Pancreas (tissue), 10 donors: ENCODE measurements around the gene MGAT3. TPM values are rescaled to one million over a fixed set of nuclear protein-coding genes. Genes with fewer than 3 reads are reported as not detected.
A peak's percentile ranks its signal among the peaks of the same experiment; 100 is the strongest.

Source experiments
- ATAC-seq, 4 donors: fragments of 200-7000 bp; cut with Tn5 transposase; one replicate each; pipeline versions ENCODE4 v1.8.0 to v1.9.1; 2020; ENCODE audit warnings: mild to moderate bottlenecking in 4 of 4, moderate library complexity in 4 of 4
- DNase-seq, 6 donors: peaks; one replicate each; pipeline ENCODE4 v3.0.0-alpha.2; 2020
- FAIRE-seq: peaks from 2 replicates; lab custom pipeline; 2012; peaks lifted over from hg19 to GRCh38; lab: Jason Lieb, UNC
- H3K27ac ChIP-seq, 4 donors: fragments of 200-600 bp; sonication (generic); 1 replicate in 3 of 4; 2 replicates in 1 of 4; pipeline versions ENCODE4 v1.5.0 to v1.8.0; 2020
- H3K27me3 ChIP-seq, 4 donors: fragments of 200-600 bp; one replicate each; pipeline ENCODE4 v1.8.0; 2021
- H3K36me3 ChIP-seq, 3 donors: fragments of 200-600 bp; sonication (generic) in 1 of 3; one replicate each; pipeline versions ENCODE4 v1.5.0 to v1.8.0; 2020 to 2021
- H3K4me1 ChIP-seq, 3 donors: fragments of 200-600 bp; one replicate each; pipeline ENCODE4 v1.8.0; 2021
- H3K4me3 ChIP-seq, 4 donors: fragments of 200-600 bp; sonication (generic) in 2 of 4; one replicate each; pipeline versions ENCODE4 v1.5.0 to v1.8.0; 2020 to 2021
- H3K9me3 ChIP-seq, 4 donors: fragments of 200-600 bp; one replicate each; pipeline ENCODE4 v1.8.0; 2021
- WGBS, 2 donors: extraction: QIAGEN DNeasy Blood & Tissue Kit; methylation state at CpG; one replicate each; pipeline ENCODE4 v1.1.7; 2013; 5-methylcytosine and 5-hydroxymethylcytosine counted together
- intact Hi-C, 3 donors: fragments of 100-400 bp; cut with DNase I; formaldehyde crosslinking; loops; one replicate each; pipeline versions ENCODE4 v1.11.1 to v1.14.2; 2022
- polyA plus RNA-seq, 2 donors: library from polyadenylated mRNA; stranded (reverse); fragments of 200-250 nt; gene quantifications; one replicate each; pipeline ENCODE4 v1.2.3, GENCODE V29; 2013
- total RNA-seq, 6 donors: library from RNA; stranded (reverse); fragmentation: NEBNext Ultra II Directional in 4 of 6; extraction: Animal tissue kit (Norgen Biotek cat#: 25700) in 4 of 6; gene quantifications; one replicate each; pipeline versions ENCODE4 v1.2.1 to v1.2.4, GENCODE V29; 2021 to 2023
- TF ChIP-seq, protein P1 (sequence below), 4 donors: fragments of 200-600 bp; sonication (generic) in 3 of 4; IDR thresholded peaks; one replicate each; pipeline versions ENCODE4 v1.5.0 to v1.8.0; 2021; ENCODE audit warnings: antibody characterized with exemption in 4 of 4
- donor health status: healthy with polysubstance abuse.
- donor health status: DM: no; HTN: no; CAD: no; lungs with moderate emphysema.
- donor health status: DM: no; HTN: no; CAD: no.
- donor health status: control.
- donor health status: control.
- donor health status: Bipolar disorder and iron deficiency.
- donor health status: DM: yes; HTN: yes; CAD: no.
- donor health status: DM: no; HTN: no; CAD: no.
- donor health status: DM: no; HTN: no; CAD: no.
- donor health status: DM: yes; HTN: yes; CAD: no.

Gene MGAT3
- total and polyA plus RNA-seq, 8 donors: 1.5 to 4.2 (median 2.2) TPM

DNA sequence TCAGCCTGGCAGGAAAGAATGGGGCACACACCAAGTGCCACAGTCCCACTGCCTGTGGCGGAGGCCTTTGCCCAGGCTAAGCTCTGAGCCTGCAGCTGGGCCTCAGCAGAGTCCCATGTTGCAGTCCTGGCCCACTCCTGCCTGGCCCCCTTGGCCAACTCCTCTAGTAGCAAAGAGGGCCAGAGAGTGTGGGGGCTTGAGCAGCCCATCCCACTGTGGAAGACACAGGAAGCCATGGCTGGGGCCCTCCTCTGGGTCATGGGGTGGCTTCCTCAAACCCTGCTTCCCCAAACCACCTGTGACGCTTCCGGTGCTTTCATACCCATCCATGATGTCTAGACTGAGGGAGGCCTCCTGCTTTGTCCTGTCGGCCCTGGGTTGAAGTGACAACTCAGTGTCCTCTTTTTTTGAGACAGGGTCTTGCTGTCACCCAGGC is 69.9 kb downstream of the MGAT3 start:
- H3K4me1 ChIP-seq: peaks cover 20 to 50% (median 24%) of the 10 kb centered on the region in 3 donors
- FAIRE-seq (no peak), ATAC-seq (no peak), DNase-seq (peak in 2 of 6 donors; percentile 31 to 61)
- H3K4me3 ChIP-seq: no peak overlapping the region
- H3K36me3 ChIP-seq: peaks cover 0 to 27% (median 8%) of the 10 kb centered on the region in 3 donors
- no peaks in the 10 kb centered on the region for H3K9me3 ChIP-seq
- intact Hi-C loops: loop anchor here in 1 of 3 donors (5.0 to 10.0 kb wide), 3 partner anchors 34 to 352 kb away; partner anchors contain the start of gene RPL3
- WGBS, 2 donors: 73 to 75% methylated on average over 4 of the region's 4 CpGs
- peak overlapping the region in 1 of 4 donors; percentile 46 for H3K27ac ChIP-seq
- TF ChIP-seq, protein P1, sequence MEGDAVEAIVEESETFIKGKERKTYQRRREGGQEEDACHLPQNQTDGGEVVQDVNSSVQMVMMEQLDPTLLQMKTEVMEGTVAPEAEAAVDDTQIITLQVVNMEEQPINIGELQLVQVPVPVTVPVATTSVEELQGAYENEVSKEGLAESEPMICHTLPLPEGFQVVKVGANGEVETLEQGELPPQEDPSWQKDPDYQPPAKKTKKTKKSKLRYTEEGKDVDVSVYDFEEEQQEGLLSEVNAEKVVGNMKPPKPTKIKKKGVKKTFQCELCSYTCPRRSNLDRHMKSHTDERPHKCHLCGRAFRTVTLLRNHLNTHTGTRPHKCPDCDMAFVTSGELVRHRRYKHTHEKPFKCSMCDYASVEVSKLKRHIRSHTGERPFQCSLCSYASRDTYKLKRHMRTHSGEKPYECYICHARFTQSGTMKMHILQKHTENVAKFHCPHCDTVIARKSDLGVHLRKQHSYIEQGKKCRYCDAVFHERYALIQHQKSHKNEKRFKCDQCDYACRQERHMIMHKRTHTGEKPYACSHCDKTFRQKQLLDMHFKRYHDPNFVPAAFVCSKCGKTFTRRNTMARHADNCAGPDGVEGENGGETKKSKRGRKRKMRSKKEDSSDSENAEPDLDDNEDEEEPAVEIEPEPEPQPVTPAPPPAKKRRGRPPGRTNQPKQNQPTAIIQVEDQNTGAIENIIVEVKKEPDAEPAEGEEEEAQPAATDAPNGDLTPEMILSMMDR (IDR thresholded peaks at IDR 0.05): no peak
- no peaks in the 10 kb centered on the region for H3K27me3 ChIP-seq

- peak overlapping the region in 2 of 4 donors; percentile 41 to 46 for H3K27ac ChIP-seq
- 39 to 44% methylated on average over 6 of the region's 6 CpGs for WGBS, 2 donors
Observed at GRCh38 chr22:39527481-39527961, 70.7 kb downstream of the MGAT3 start.

DNA sequence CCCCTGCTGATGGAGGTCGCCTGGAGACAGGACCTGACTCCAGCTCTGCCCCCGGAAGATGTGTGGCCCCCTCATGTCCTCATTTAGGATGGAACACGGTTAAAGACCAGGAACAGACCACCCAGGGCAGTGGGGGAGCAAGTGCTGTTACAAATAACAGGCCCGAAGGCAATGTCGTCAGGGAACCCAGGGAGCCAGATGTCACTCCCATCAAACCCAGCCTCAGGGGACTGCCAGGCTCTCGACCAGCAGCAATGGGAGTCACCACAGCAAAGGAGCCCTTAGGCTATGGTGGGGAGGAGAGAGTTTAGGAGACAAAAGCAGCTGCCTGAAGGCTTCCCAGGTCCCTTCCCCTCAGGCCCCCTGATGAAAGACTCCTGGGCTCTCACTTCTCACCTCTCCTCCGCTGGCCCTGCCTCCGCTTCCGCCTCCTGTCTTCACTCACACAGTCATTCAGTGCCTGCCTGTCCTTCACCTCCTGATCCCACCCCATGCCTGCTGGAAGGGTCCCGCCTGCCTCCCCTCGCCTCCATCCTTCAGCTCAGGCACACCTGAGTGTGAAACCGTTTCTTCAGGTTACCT is 71.4 kb downstream of the MGAT3 start:
- H3K36me3 ChIP-seq: peaks cover 0 to 12% (median 0%) of the 10 kb centered on the region in 3 donors
- DNase-seq: peak in 2 of 6 donors; percentile 36 to 60
- peaks cover 20 to 47% (median 25%) of the 10 kb centered on the region in 3 donors for H3K4me1 ChIP-seq
- H3K9me3 ChIP-seq: no peaks in the 10 kb centered on the region
- 65 to 71% methylated on average over 12 of the region's 12 CpGs for WGBS, 2 donors
- no peak overlapping the region for H3K4me3 ChIP-seq
- intact Hi-C loops: loop anchor here in 1 of 3 donors (5.0 to 10.0 kb wide), 3 partner anchors 36 to 353 kb away; partner anchors contain the start of gene RPL3
- TF ChIP-seq, protein P1 (IDR thresholded peaks at IDR 0.05): no peak
- FAIRE-seq: no peak
- ATAC-seq: no peak
- no peaks in the 10 kb centered on the region for H3K27me3 ChIP-seq
- peak overlapping the region in 2 of 4 donors; percentile 41 to 46 for H3K27ac ChIP-seq

More at GRCh38 chr22:39527481-39527961, 70.7 kb downstream of the MGAT3 start:
- Histone ChIP-seq H3K4me3 (no peak overlapping the region), H3K27me3 (no peaks in the 10 kb centered on the region), H3K9me3 (no peaks in the 10 kb centered on the region), H3K4me1 (peaks cover 20 to 52% (median 25%) of the 10 kb centered on the region in 3 donors), H3K36me3 (peaks cover 0 to 19% (median 3%) of the 10 kb centered on the region in 3 donors)
- TF ChIP-seq, protein P1 (IDR thresholded peaks at IDR 0.05): no peak
- ATAC-seq (no peak), FAIRE-seq (no peak), DNase-seq (peak in 3 of 6 donors; percentile 34 to 58 (median 38))
- intact Hi-C loops: loop anchor here in 1 of 3 donors (5.0 to 10.0 kb wide), 3 partner anchors 35 to 353 kb away; partner anchors contain the start of gene RPL3

DNA sequence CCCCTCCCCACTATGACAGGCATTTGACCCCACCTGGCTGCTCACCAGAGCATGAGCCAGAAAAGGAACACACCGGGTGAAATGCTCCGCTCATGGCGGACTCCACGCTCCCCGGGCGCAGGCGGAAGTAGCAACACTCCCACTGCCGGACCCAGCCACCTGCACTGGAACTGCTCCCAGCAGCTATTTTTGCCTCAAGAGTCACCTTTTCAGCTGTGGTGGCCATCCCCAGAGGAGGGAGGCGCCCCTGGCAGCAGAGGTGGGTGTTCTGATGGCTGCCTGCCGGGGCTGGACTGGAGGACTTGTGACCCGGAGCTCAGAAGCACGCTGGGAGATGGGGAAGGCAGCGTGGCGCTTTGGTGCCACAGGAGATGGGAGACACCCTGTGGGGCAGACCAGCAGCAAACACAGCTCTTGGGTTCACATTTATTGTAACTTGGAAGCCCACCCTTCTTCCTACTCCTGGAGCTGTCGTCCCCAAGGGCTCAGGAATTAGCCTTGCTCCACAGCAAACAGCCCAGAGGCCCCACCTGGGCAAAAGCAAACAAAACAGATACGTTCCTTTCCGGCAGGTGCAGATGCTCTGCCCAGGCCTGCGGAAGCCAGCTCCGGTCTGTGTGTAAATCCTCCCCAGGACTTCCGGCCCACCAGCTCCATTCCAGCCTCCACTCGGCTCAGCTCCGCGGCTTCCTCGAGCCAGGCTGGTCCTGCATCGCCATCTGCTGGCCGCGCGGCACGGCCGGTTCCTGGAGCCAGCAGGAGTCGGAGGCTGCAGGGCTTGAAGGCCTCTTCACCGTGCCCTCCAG is 72.1 kb downstream of the MGAT3 start:
- H3K4me1 ChIP-seq: peaks cover 20 to 40% (median 25%) of the 10 kb centered on the region in 3 donors

More for the DNA sequence above, 72.1 kb downstream of the MGAT3 start:
- Histone ChIP-seq H3K36me3 (peaks cover 0 to 11% (median 0%) of the 10 kb centered on the region in 3 donors), H3K9me3 (no peaks in the 10 kb centered on the region), H3K4me3 (peak overlapping the region in 1 of 4 donors; percentile 29), H3K27me3 (no peaks in the 10 kb centered on the region), H3K27ac (peak overlapping the region in 1 of 4 donors; percentile 34)
- TF ChIP-seq, protein P1 (IDR thresholded peaks at IDR 0.05): peak; percentile 86 to 96 (median 89)
- no peak for FAIRE-seq
- WGBS, 2 donors: 25 to 28% methylated on average over 31 to 32 of the region's 32 CpGs
- peak; percentile 55 to 75 (median 63) for ATAC-seq
- DNase-seq: peak; percentile 84 to 97 (median 92)
- intact Hi-C loops: loop anchor here in 1 of 3 donors (5.0 to 10.0 kb wide), 3 partner anchors 37 to 354 kb away; partner anchors contain the start of gene RPL3
